ENCODE measurements around the gene MYOM3.

Gene MYOM3

GRCh38 chr1:24107462-24108138 lies 4.3 kb downstream of the MYOM3 start:
- no peak for TF ChIP-seq CTCF (IDR thresholded peaks at IDR 0.05; ENCODE audit: extremely low read depth, missing control alignments)
- no peak for DNase-seq (ENCODE audit: low spot score)

- DNase-seq (ENCODE audit: low spot score), result no peak
- TF ChIP-seq CTCF (IDR thresholded peaks at IDR 0.05; ENCODE audit: extremely low read depth, missing control alignments), result no peak
These were observed 6.4 kb downstream of the MYOM3 start for GRCh38 chr1:24105368-24106160.

GRCh38 chr1:24104854-24105253 lies 7.1 kb downstream of the MYOM3 start:
- TF ChIP-seq CTCF (IDR thresholded peaks at IDR 0.05; ENCODE audit: extremely low read depth, missing control alignments), result no peak
- DNase-seq (ENCODE audit: low spot score), result no peak

GRCh38 chr1:24103879-24104278 lies 8.1 kb downstream of the MYOM3 start:
- DNase-seq (ENCODE audit: low spot score), result no peak
- TF ChIP-seq CTCF (IDR thresholded peaks at IDR 0.05; ENCODE audit: extremely low read depth, missing control alignments), result no peak

GRCh38 chr1:24103408-24103807 lies 8.5 kb downstream of the MYOM3 start:
- TF ChIP-seq CTCF (IDR thresholded peaks at IDR 0.05; ENCODE audit: extremely low read depth, missing control alignments), result no peak

GRCh38 chr1:24102961-24103360 lies 9.0 kb downstream of the MYOM3 start:
- no peak for DNase-seq (ENCODE audit: low spot score)
- no peak for TF ChIP-seq CTCF (IDR thresholded peaks at IDR 0.05; ENCODE audit: extremely low read depth, missing control alignments)

More at GRCh38 chr1:24103408-24103807, 8.5 kb downstream of the MYOM3 start:
- no peak for DNase-seq (ENCODE audit: low spot score)

Data from GM20000 (cell line).